Fibroblast of lung (primary cell): Measurements from ENCODE around the gene AFMID. TPM values are rescaled to one million over a fixed set of nuclear protein-coding genes. Genes with fewer than 3 reads are reported as not detected.
A peak's percentile ranks its signal among the peaks of the same experiment; 100 is the strongest.

ENCODE experiments used
- DNase-seq, 2 donors: peaks; one replicate each; pipeline versions ENCODE4 v3.0.0 to v3.0.0-alpha.2; 2010; ENCODE audit warnings: low read depth in 2 of 2
- H2AFZ ChIP-seq: 2 replicates; pipeline ENCODE4 v1.5.1; 2012; ENCODE audit warnings: low read length, control low read depth, inconsistent platforms
- H3K27ac ChIP-seq: 2 replicates; pipeline ENCODE4 v1.5.1; 2011; ENCODE audit warnings: low read length, control low read depth; ENCODE audit not compliant: insufficient read depth
- H3K27me3 ChIP-seq: 2 replicates; pipeline ENCODE4 v1.5.1; 2011; ENCODE audit warnings: mild to moderate bottlenecking, low read length; ENCODE audit not compliant: control insufficient read depth, insufficient read depth
- H3K36me3 ChIP-seq: 2 replicates; pipeline ENCODE4 v1.5.1; 2011; ENCODE audit warnings: low read length; ENCODE audit not compliant: control insufficient read depth, insufficient read depth
- H3K4me1 ChIP-seq: 2 replicates; pipeline ENCODE4 v1.5.1; 2011; ENCODE audit warnings: low read length; ENCODE audit not compliant: control insufficient read depth, insufficient read depth; ENCODE audit errors: extremely low read depth
- H3K4me2 ChIP-seq: 2 replicates; pipeline ENCODE4 v1.5.1; 2011; ENCODE audit warnings: low read length, control low read depth; ENCODE audit not compliant: insufficient read depth; ENCODE audit errors: extremely low read depth
- H3K4me3 ChIP-seq, 4 experiments: fragments of 200-600 bp in 1 of 4; sonication (generic) in 1 of 4; replicated peaks in 1 of 4; 2 replicates each; pipeline ENCODE4 v1.5.1; 2011 to 2016; ENCODE audit warnings: low read length in 4 of 4, low read depth in 3 of 4, mild to moderate bottlenecking in 3 of 4, control low read depth in 2 of 4, inconsistent platforms in 1 of 4, mixed read lengths in 1 of 4; ENCODE audit not compliant: insufficient read depth in 1 of 4; ENCODE audit errors: control extremely low read depth in 1 of 4
- H3K79me2 ChIP-seq: 2 replicates; pipeline ENCODE4 v1.5.1; 2012; ENCODE audit warnings: mild to moderate bottlenecking, low read length, inconsistent platforms; ENCODE audit not compliant: control insufficient read depth, insufficient read depth
- H3K9ac ChIP-seq: 2 replicates; pipeline ENCODE4 v1.5.1; 2011; ENCODE audit warnings: mild to moderate bottlenecking, low read length, control low read depth; ENCODE audit not compliant: insufficient read depth
- H3K9me3 ChIP-seq: 2 replicates; pipeline ENCODE4 v1.5.1; 2012; ENCODE audit warnings: low read depth, low read length; ENCODE audit not compliant: control insufficient read depth, insufficient read depth
- H4K20me1 ChIP-seq: 2 replicates; pipeline ENCODE4 v1.5.1; 2011; ENCODE audit warnings: low read length; ENCODE audit not compliant: control insufficient read depth, insufficient read depth; ENCODE audit errors: extremely low read depth
- EZH2 ChIP-seq: IDR thresholded peaks from 2 replicates; pipeline ENCODE4 v1.5.1; 2012; ENCODE audit warnings: low read length, control low read depth, mild to moderate bottlenecking; ENCODE audit errors: missing control alignments
- polyA plus RNA-seq, 2 donors: library from polyadenylated mRNA; depleted of rRNA in 1 of 2; stranded (reverse) in 1 of 2; unstranded in 1 of 2; fragments of >200 nt; gene quantifications; 2 replicates each; pipeline ENCODE4 v1.2.1, GENCODE V29; 2011 to 2012; ENCODE audit warnings: missing spikeins in 1 of 2
- total RNA-seq: library from RNA; depleted of rRNA; stranded (reverse); fragments of >200 nt; gene quantifications from 2 replicates; pipeline ENCODE4 v1.2.1, GENCODE V29; 2014
- TF ChIP-seq, protein P1 (sequence below), 2 donors: IDR thresholded peaks in 1 of 2; conservative IDR thresholded peaks in 1 of 2; 1 replicate in 1 of 2; 2 replicates in 1 of 2; pipeline ENCODE4 v1.5.1; 2011 to 2012; ENCODE audit warnings: low read length in 2 of 2, control low read depth in 1 of 2, inconsistent platforms in 1 of 2, low read depth in 1 of 2, mild to moderate bottlenecking in 1 of 2

The AFMID gene
- total and polyA plus RNA-seq, 2 donors (not counting 1 experiment from before 2014, with no cell fraction given): 28.1 to 29.2 TPM

DNA sequence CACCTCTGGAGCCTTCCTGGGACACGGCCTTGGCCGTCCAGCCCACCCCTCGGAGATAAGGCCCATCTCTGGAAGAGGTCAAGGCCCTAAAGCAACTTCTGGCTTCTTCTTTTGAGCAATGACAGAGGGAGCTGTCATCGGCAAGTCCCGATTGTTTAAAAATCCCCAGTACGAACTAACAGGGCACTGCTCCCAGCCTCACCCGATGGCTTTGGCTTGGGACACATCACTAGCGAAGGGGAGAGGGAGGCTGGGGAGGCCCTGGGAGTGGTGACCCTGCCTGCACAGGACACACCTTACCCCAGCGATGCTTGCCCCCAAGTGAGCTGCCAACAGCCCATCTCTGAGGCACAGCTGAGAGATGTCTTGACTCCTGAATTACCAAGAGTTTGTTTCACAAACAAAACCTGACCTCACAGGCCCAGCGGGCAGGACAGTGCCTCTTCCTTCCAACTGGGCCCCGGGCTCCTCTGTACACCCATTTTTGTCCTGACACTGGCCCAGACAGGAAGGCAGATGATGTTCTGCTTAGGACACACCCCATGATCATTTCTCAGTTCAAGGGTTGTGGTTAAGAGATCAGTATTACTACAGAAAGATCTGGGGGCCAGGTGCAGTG, 14.0 kb upstream of the AFMID start:
- Histone ChIP-seq H3K36me3 (peaks cover 3% of the 10 kb centered on the region), H2AFZ (no peak overlapping the region), H3K4me2 (peak overlapping the region; percentile 15), H3K9ac (no peak overlapping the region), H3K79me2 (no peaks in the 10 kb centered on the region), H3K4me1 (peaks cover 8% of the 10 kb centered on the region), H3K27ac (no peak overlapping the region), H3K27me3 (no peaks in the 10 kb centered on the region), H4K20me1 (no peaks in the 10 kb centered on the region), H3K4me3 (no peak overlapping the region), H3K9me3 (no peaks in the 10 kb centered on the region)
- DNase-seq: no peak
- TF ChIP-seq, protein P1, sequence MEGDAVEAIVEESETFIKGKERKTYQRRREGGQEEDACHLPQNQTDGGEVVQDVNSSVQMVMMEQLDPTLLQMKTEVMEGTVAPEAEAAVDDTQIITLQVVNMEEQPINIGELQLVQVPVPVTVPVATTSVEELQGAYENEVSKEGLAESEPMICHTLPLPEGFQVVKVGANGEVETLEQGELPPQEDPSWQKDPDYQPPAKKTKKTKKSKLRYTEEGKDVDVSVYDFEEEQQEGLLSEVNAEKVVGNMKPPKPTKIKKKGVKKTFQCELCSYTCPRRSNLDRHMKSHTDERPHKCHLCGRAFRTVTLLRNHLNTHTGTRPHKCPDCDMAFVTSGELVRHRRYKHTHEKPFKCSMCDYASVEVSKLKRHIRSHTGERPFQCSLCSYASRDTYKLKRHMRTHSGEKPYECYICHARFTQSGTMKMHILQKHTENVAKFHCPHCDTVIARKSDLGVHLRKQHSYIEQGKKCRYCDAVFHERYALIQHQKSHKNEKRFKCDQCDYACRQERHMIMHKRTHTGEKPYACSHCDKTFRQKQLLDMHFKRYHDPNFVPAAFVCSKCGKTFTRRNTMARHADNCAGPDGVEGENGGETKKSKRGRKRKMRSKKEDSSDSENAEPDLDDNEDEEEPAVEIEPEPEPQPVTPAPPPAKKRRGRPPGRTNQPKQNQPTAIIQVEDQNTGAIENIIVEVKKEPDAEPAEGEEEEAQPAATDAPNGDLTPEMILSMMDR (conservative IDR thresholded peaks at IDR 0.05 in 1 of 2, IDR thresholded peaks at IDR 0.05 in 1 of 2; ENCODE audit: low read depth in 1 of 2, low read length in 2 of 2): no peak
- no peak for TF ChIP-seq EZH2

DNA sequence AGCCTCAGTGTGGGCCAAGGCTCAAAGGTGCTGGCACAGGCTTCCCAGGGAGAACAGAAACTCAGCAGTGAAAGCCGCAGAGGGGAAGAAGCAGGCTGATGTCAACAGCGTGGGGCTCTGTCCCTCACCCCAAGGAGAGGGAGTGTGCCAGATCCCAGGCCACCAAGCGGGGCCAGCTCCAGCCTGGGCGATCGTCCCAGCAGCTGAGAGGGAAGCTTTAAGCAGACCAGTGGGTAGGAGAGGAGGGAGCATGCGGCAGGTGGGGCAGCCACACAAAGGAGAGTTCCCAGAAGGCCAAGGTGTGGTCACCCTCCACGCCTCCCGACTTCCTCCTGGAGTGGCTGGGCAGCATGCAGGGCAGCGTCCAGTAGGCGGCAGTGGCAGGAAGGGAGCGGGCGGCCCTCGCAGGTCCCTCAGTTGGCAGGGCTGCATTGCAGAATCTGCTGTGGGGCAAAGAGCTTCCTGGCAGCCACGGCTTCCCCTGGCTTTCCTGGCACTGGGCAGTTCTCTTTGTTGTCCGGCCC, 12.8 kb upstream of the AFMID start:
- Histone ChIP-seq H3K79me2 (no peaks in the 10 kb centered on the region), H3K9ac (no peak overlapping the region), H3K4me3 (no peak overlapping the region), H3K27ac (no peak overlapping the region), H3K27me3 (no peaks in the 10 kb centered on the region), H3K9me3 (no peaks in the 10 kb centered on the region), H4K20me1 (no peaks in the 10 kb centered on the region), H2AFZ (no peak overlapping the region), H3K4me2 (no peak overlapping the region), H3K36me3 (peaks cover 3% of the 10 kb centered on the region), H3K4me1 (peaks cover 8% of the 10 kb centered on the region)
- TF ChIP-seq, protein P1 (conservative IDR thresholded peaks at IDR 0.05 in 1 of 2, IDR thresholded peaks at IDR 0.05 in 1 of 2; ENCODE audit: low read depth in 1 of 2, low read length in 2 of 2): no peak
- no peak for TF ChIP-seq EZH2
- no peak for DNase-seq

DNA sequence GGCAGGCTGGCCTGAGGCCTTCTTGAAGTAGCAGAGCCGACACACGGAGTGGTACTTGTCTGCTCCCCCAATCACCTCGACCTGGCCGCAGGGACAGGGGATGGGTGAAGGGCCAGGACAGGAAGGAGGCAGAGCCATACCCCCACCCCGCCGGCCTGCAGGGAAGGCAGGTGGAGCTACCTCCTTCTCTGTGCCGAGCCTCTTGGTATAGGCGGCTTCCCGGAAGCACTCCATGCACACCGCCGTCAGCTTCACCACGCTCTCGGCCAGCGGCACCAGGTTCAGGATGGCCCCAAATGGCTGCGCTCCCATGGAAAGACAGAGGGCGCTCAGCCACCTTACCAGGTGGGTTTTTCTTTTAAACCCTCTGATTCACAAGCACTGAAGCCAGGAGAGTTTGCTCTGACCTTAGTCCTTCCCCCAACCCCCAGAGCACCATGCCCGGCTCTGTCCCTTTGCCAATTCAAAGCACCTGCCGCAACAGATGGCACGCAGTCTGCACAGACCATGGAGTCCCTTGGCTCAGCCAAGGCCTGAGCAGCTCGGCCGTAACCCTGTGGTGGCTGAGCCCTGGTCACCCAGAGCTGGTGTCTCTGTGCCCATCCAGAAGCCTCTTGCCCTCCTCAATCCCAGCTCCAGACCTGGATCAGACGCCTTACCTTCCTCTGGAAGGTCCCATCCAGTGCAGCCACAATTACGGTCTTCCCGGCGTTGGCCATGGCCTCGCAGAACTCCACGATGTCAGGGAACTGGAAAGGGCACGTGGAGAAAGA, 12.1 kb upstream of the AFMID start:
- Histone ChIP-seq H3K27ac (no peak overlapping the region), H3K36me3 (peaks cover 3% of the 10 kb centered on the region), H3K9me3 (no peaks in the 10 kb centered on the region), H3K9ac (no peak overlapping the region), H3K4me3 (no peak overlapping the region), H4K20me1 (no peaks in the 10 kb centered on the region), H3K79me2 (no peaks in the 10 kb centered on the region), H3K4me1 (peaks cover 8% of the 10 kb centered on the region), H3K27me3 (no peaks in the 10 kb centered on the region), H2AFZ (no peak overlapping the region), H3K4me2 (no peak overlapping the region)
- no peak for DNase-seq
- TF ChIP-seq, protein P1 (conservative IDR thresholded peaks at IDR 0.05 in 1 of 2, IDR thresholded peaks at IDR 0.05 in 1 of 2; ENCODE audit: low read depth in 1 of 2, low read length in 2 of 2): no peak
- no peak for TF ChIP-seq EZH2
